B cell (primary cell): ENCODE measurements around the gene RARA. TPM values are rescaled to one million over a fixed set of nuclear protein-coding genes. Genes with fewer than 3 reads are reported as not detected.
A peak's percentile ranks its signal among the peaks of the same experiment; 100 is the strongest.

ENCODE experiments used
- ATAC-seq: fragments of 200-7000 bp; cut with Tn5 transposase; one replicate; pipeline ENCODE4 v1.10.0; 2021; ENCODE audit warnings: low read depth, mild to moderate bottlenecking, moderate number of reproducible peaks, moderate library complexity
- CTCF ChIA-PET: fragments of 350-600 bp; sonication (Branson Sonifier 250); formaldehyde crosslinking; loops from one replicate; lab custom pipeline; 2021; ENCODE audit warnings: antibody characterized with exemption, inconsistent platforms; lab: Charles Lee
- POLR2A ChIA-PET: fragments of 350-600 bp; sonication (Branson Sonifier 250); formaldehyde crosslinking; loops from one replicate; lab custom pipeline; 2021; ENCODE audit warnings: antibody characterized with exemption; lab: Charles Lee
- DNase-seq: peaks from one replicate; pipeline ENCODE4 v3.0.0; 2013
- H2AFZ ChIP-seq: 2 replicates; pipeline ENCODE4 v1.6.1; 2012; ENCODE audit warnings: mild to moderate bottlenecking, low read depth, low read length; ENCODE audit not compliant: insufficient read depth, poor library complexity, severe bottlenecking
- H3K27ac ChIP-seq, 2 donors: 1 replicate in 1 of 2; 2 replicates in 1 of 2; pipeline ENCODE4 v1.5.1; 2012 to 2013; ENCODE audit warnings: low read length in 2 of 2, mild to moderate bottlenecking in 2 of 2, moderate library complexity in 1 of 2
- H3K27me3 ChIP-seq, 4 experiments: fragments of 200-600 bp in 1 of 4; sonication (generic) in 1 of 4; replicated peaks in 1 of 4; 1 replicate in 2 of 4; 2 replicates in 2 of 4; pipeline versions ENCODE4 v1.6.1 to v1.7.0; 2013 to 2016; ENCODE audit warnings: low read length in 3 of 4, mild to moderate bottlenecking in 2 of 4, mixed read lengths in 1 of 4, moderate library complexity in 1 of 4; ENCODE audit not compliant: insufficient read depth in 4 of 4, control insufficient read depth in 3 of 4; ENCODE audit errors: control extremely low read depth in 1 of 4
- H3K36me3 ChIP-seq, 2 experiments: replicated peaks in 1 of 2; 1 replicate in 1 of 2; 2 replicates in 1 of 2; pipeline versions ENCODE4 v1.6.1 to v1.7.1; 2013; ENCODE audit warnings: low read length in 1 of 2; ENCODE audit not compliant: insufficient read depth in 2 of 2, control insufficient read depth in 1 of 2; ENCODE audit errors: control extremely low read depth in 1 of 2, extremely low read depth in 1 of 2
- H3K4me1 ChIP-seq, 2 donors: fragments of 200-600 bp in 1 of 2; sonication (generic) in 1 of 2; 1 replicate in 1 of 2; 2 replicates in 1 of 2; pipeline versions ENCODE4 v1.5.1 to v1.6.1; 2013 to 2017; ENCODE audit warnings: low read length in 2 of 2; ENCODE audit not compliant: control insufficient read depth in 2 of 2, insufficient read depth in 2 of 2
- H3K4me2 ChIP-seq: replicated peaks from 2 replicates; pipeline ENCODE3; 2012; ENCODE audit warnings: mild to moderate bottlenecking, low read depth, low read length; ENCODE audit not compliant: poor library complexity, severe bottlenecking
- H3K4me3 ChIP-seq, 5 experiments: fragments of 200-600 bp in 1 of 5; sonication (generic) in 1 of 5; 1 replicate in 3 of 5; 2 replicates in 2 of 5; pipeline versions ENCODE4 v1.5.1 to v1.7.0; 2011 to 2016; ENCODE audit warnings: low read length in 4 of 5, mild to moderate bottlenecking in 4 of 5, low read depth in 2 of 5, control low read depth in 1 of 5, moderate library complexity in 1 of 5; ENCODE audit not compliant: insufficient read depth in 1 of 5; ENCODE audit errors: control extremely low read depth in 1 of 5, extremely low read depth in 1 of 5
- H3K79me2 ChIP-seq: fragments of 200-600 bp; sonication (generic); one replicate; pipeline ENCODE4 v1.6.0; 2016; ENCODE audit warnings: low read length; ENCODE audit not compliant: control insufficient read depth, insufficient read depth
- H3K9ac ChIP-seq: fragments of 200-600 bp; sonication (generic); 2 replicates; pipeline ENCODE4 v1.6.1; 2017; ENCODE audit warnings: mild to moderate bottlenecking, low read length, moderate library complexity
- H3K9me3 ChIP-seq, 3 donors: one replicate each; pipeline versions ENCODE4 v1.6.1 to v1.7.1; 2013; ENCODE audit warnings: low read length in 2 of 3; ENCODE audit not compliant: control insufficient read depth in 2 of 3, insufficient read depth in 1 of 3; ENCODE audit errors: control extremely low read depth in 1 of 3
- H4K20me1 ChIP-seq: 2 replicates; pipeline ENCODE4 v1.6.0; 2012; ENCODE audit warnings: mild to moderate bottlenecking, low read length; ENCODE audit not compliant: insufficient read depth, control insufficient read depth, poor library complexity, severe bottlenecking
- H3K27ac Mint-ChIP-seq: one replicate; pipeline ENCODE4 v1.8.0; 2021; ENCODE audit warnings: mixed read lengths
- H3K27me3 Mint-ChIP-seq: one replicate; pipeline ENCODE4 v1.8.0; 2021; ENCODE audit warnings: mixed read lengths
- H3K4me1 Mint-ChIP-seq: one replicate; pipeline ENCODE4 v1.8.0; 2021; ENCODE audit warnings: mixed read lengths
- H3K4me3 Mint-ChIP-seq: one replicate; pipeline ENCODE4 v1.8.0; 2021; ENCODE audit warnings: mixed read lengths
- H3K9me3 Mint-ChIP-seq: one replicate; pipeline ENCODE4 v1.8.0; 2022; ENCODE audit warnings: mixed read lengths; ENCODE audit not compliant: insufficient read depth
- CTCF ChIP-seq: fragments of 200-600 bp; IDR thresholded peaks from one replicate; pipeline ENCODE4 v1.8.0; 2022; ENCODE audit warnings: antibody characterized with exemption, mild to moderate bottlenecking
- EZH2 ChIP-seq: IDR thresholded peaks from 2 replicates; pipeline ENCODE4 v1.6.1; 2012; ENCODE audit warnings: borderline replicate concordance, low read depth, mild to moderate bottlenecking, moderate library complexity, low read length; ENCODE audit not compliant: insufficient read depth, poor library complexity, severe bottlenecking
- WGBS: methylation state at CpG from one replicate; pipeline ENCODE4 v1.1.5; 2013; ENCODE audit warnings: missing lambda C conversion rate; ENCODE audit not compliant: insufficient coverage; 5-methylcytosine and 5-hydroxymethylcytosine counted together
- intact Hi-C: fragments of 100-400 bp; cut with micrococcal nuclease; formaldehyde crosslinking; loops from one replicate; pipeline ENCODE4 v1.10.0; 2022
- polyA plus RNA-seq: library from polyadenylated mRNA; depleted of rRNA; stranded (reverse); fragments of >200 nt; gene quantifications from 2 replicates; pipeline ENCODE4 v1.2.3, GENCODE V29; 2012
- total RNA-seq, 2 donors: library from RNA; stranded (reverse); fragments of 120-200 nt in 1 of 2; gene quantifications; 1 replicate in 1 of 2; 2 replicates in 1 of 2; pipeline versions ENCODE4 v1.2.3 to v1.2.4, GENCODE V29; 2013 to 2022

Gene RARA
- total and polyA plus RNA-seq, 2 donors (not counting 1 experiment from before 2014, with no cell fraction given): 20.7 to 86.2 TPM

GRCh38 chr17:40319651-40320540, 10.9 kb downstream of the RARA start:
- Histone ChIP-seq H3K4me3 (peak overlapping the region; percentile 82 to 100 (median 93)), H3K27me3 (no peaks in the 10 kb centered on the region), H3K9ac (peak overlapping the region; percentile 92), H3K27ac (peak overlapping the region; percentile 96), H3K4me1 (peaks cover 69 to 90% of the 10 kb centered on the region in 2 donors), H3K9me3 (no peaks in the 10 kb centered on the region), H3K36me3 (no peaks in the 10 kb centered on the region), H2AFZ (no peak overlapping the region), H3K79me2 (peaks cover 80% of the 10 kb centered on the region), H3K4me2 (peak overlapping the region; percentile 98), H4K20me1 (peaks cover 8% of the 10 kb centered on the region)
- ChIA-PET POLR2A (interaction anchor here (0.6 to 1.7 kb wide), 6 partner anchors 14 to 228 kb away, joined by 3 to 6 read pairs (median 4); no protein-coding TSS in a partner anchor), CTCF (interaction anchor here (1.0 to 12.7 kb wide), 8 partner anchors 8 to 37 kb away, joined by 3 to 119 read pairs (median 9); no protein-coding TSS in a partner anchor)
- Mint-ChIP-seq H3K9me3 (no peaks in the 10 kb centered on the region), H3K27me3 (no peaks in the 10 kb centered on the region), H3K27ac (peak overlapping the region; percentile 100), H3K4me1 (peaks cover 80% of the 10 kb centered on the region), H3K4me3 (peak overlapping the region; percentile 97)
- DNase-seq (peak; percentile 78), ATAC-seq (no peak)
- TF ChIP-seq CTCF: no peak
- no peak for TF ChIP-seq EZH2
- WGBS: 39% methylated on average over 6 of the region's 11 CpGs
- intact Hi-C loops: loop anchor here (5.0 kb wide), 1 partner anchor 242 kb away; no protein-coding TSS in a partner anchor
